HG03103 (cell line): ENCODE measurements around the gene CDC6.

Experiments used
- ATAC-seq: cut with Tn5 transposase; IDR thresholded peaks from one replicate; pipeline ENCODE4 v1.9.1; 2021; ENCODE audit warnings: low read depth; ENCODE audit not compliant: unreplicated experiment

The CDC6 gene

GRCh38 chr17:40335620-40336019, 47.9 kb downstream of the CDC6 start:
- no peak for ATAC-seq

- ATAC-seq = no peak
Observed at GRCh38 chr17:40337351-40337750, 49.7 kb downstream of the CDC6 start.

- ATAC-seq = no peak
Observed at GRCh38 chr17:40338058-40338457, 50.4 kb downstream of the CDC6 start.

GRCh38 chr17:40338941-40339649, 51.4 kb downstream of the CDC6 start:
- ATAC-seq = no peak

- ATAC-seq = no peak
Observed at GRCh38 chr17:40340327-40340726, 52.6 kb downstream of the CDC6 start.

- no peak for ATAC-seq
Observed at GRCh38 chr17:40340880-40341807, 53.5 kb downstream of the CDC6 start.

- no peak for ATAC-seq
Observed at GRCh38 chr17:40341808-40342503, 54.3 kb downstream of the CDC6 start.

GRCh38 chr17:40342504-40343218, 55.0 kb downstream of the CDC6 start:
- ATAC-seq = no peak

- no peak for ATAC-seq
Observed at GRCh38 chr17:40343219-40344119, 55.8 kb downstream of the CDC6 start.

GRCh38 chr17:40344421-40345160, 56.9 kb downstream of the CDC6 start:
- ATAC-seq = no peak

GRCh38 chr17:40345161-40345993, 57.7 kb downstream of the CDC6 start:
- ATAC-seq = no peak

GRCh38 chr17:40345994-40346764, 58.5 kb downstream of the CDC6 start:
- no peak for ATAC-seq

- no peak for ATAC-seq
Observed at GRCh38 chr17:40346765-40347158, 59.1 kb downstream of the CDC6 start.

- ATAC-seq = no peak
Observed at GRCh38 chr17:40347319-40348135, 59.8 kb downstream of the CDC6 start.

- no peak for ATAC-seq
Observed at GRCh38 chr17:40348136-40348504, 60.4 kb downstream of the CDC6 start.
